ENCODE results near the gene RFTN1. TPM values are rescaled to one million over a fixed set of nuclear protein-coding genes. Genes with fewer than 3 reads are reported as not detected.

RFTN1 gene
- total and polyA plus RNA-seq, 2 experiments from 2014 or later: 3.3 to 7.2 TPM

DNA sequence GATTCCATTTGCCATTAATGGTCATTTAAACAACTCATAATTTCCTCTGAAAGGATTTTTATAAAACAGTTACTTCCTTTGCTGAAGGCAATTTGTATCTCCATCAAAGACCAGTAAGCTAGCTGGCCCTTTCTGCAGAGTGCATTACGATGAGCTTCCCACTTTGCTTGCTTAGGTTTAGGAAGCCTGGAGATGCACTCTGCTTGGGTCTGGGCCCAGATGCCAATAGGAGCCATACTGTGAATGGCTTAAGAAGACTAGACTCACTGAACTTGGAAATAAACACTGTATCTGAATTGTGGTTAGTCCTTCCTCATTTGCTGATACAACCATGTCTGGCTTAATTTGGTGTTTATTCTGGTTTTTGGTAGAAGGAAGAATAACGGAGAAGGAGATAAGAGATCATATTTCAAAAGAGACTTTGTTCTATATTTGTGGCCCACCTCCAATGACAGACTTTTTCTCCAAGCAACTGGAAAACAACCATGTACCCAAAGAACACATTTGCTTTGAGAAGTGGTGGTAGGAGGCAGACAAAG is 210.4 kb downstream of the RFTN1 start (continued):
- no peak for TF ChIP-seq POLR2AphosphoS5 (IDR thresholded peaks at IDR 0.05; ENCODE audit: low read depth)
- TF ChIP-seq EZH2 (IDR thresholded peaks at IDR 0.05; ENCODE audit: low read depth, unreplicated experiment): no peak
- TF ChIP-seq, protein P1, sequence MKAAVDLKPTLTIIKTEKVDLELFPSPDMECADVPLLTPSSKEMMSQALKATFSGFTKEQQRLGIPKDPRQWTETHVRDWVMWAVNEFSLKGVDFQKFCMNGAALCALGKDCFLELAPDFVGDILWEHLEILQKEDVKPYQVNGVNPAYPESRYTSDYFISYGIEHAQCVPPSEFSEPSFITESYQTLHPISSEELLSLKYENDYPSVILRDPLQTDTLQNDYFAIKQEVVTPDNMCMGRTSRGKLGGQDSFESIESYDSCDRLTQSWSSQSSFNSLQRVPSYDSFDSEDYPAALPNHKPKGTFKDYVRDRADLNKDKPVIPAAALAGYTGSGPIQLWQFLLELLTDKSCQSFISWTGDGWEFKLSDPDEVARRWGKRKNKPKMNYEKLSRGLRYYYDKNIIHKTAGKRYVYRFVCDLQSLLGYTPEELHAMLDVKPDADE (IDR thresholded peaks at IDR 0.05): no peak
- TF ChIP-seq NANOG (IDR thresholded peaks at IDR 0.05; ENCODE audit: borderline replicate concordance): no peak
- no peak for TF ChIP-seq JUNB (IDR thresholded peaks at IDR 0.05; ENCODE audit: unreplicated experiment)

DNA sequence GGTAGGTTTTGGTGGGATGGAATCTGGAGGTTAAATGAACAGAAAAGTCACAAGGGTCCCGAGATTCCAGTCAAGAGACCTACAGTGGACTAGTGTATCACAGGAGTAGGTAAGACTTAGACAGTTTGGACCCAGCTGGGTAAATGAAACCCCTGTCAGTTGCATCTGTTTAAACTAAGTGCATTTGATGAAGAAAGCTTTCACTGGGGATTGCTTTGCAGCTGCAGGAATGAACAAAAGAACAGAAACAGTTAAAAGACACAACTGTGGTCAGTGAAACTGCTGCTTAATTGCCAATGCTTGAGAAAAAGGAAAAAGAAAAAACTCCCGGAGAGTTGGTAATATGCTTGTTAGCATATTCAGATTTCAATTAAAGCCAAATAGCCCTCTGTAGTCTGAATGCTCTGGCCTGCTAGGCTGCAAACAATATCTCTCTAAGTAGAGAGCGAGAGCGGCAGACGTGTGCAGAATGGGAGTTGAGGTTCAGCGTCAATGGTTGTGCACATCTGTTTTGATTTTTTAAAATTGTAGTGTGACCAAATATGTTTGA is 211.3 kb downstream of the RFTN1 start:
- peak; percentile 70 for ATAC-seq
- Histone ChIP-seq H3K79me2 (replicated peaks; ENCODE audit: insufficient read depth) (no peaks in the 10 kb centered on the region; the same call in 1 of the 2 replicates), H3K4me1 (ENCODE audit: insufficient read depth) (peaks cover 42% of the 10 kb centered on the region), H2AFZ (no peak overlapping the region), H3K36me3 (ENCODE audit: insufficient read depth) (peaks cover 8% of the 10 kb centered on the region; the same call in 1 of the 2 replicates), H3K27me3 (ENCODE audit: insufficient read depth) (no peaks in the 10 kb centered on the region), H3K9me2 (ENCODE audit: insufficient read depth) (no peaks in the 10 kb centered on the region), H4K20me1 (replicated peaks; ENCODE audit: insufficient read depth) (no peaks in the 10 kb centered on the region), H3K27ac (ENCODE audit: low read depth) (peak overlapping the region; percentile 92), H3F3A (replicated peaks; ENCODE audit: low read depth) (0 out of 2 replicates have a peak, but pooled peaks cover 2% of the 10 kb centered on the region), H3K4me2 (peak overlapping the region; percentile 61), H3K4me3 (peak overlapping the region; percentile 9; the same call in 1 of the 2 replicates)
- TF ChIP-seq, protein P2, sequence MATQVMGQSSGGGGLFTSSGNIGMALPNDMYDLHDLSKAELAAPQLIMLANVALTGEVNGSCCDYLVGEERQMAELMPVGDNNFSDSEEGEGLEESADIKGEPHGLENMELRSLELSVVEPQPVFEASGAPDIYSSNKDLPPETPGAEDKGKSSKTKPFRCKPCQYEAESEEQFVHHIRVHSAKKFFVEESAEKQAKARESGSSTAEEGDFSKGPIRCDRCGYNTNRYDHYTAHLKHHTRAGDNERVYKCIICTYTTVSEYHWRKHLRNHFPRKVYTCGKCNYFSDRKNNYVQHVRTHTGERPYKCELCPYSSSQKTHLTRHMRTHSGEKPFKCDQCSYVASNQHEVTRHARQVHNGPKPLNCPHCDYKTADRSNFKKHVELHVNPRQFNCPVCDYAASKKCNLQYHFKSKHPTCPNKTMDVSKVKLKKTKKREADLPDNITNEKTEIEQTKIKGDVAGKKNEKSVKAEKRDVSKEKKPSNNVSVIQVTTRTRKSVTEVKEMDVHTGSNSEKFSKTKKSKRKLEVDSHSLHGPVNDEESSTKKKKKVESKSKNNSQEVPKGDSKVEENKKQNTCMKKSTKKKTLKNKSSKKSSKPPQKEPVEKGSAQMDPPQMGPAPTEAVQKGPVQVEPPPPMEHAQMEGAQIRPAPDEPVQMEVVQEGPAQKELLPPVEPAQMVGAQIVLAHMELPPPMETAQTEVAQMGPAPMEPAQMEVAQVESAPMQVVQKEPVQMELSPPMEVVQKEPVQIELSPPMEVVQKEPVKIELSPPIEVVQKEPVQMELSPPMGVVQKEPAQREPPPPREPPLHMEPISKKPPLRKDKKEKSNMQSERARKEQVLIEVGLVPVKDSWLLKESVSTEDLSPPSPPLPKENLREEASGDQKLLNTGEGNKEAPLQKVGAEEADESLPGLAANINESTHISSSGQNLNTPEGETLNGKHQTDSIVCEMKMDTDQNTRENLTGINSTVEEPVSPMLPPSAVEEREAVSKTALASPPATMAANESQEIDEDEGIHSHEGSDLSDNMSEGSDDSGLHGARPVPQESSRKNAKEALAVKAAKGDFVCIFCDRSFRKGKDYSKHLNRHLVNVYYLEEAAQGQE (IDR thresholded peaks at IDR 0.05; ENCODE audit: unreplicated experiment): no peak
- TF ChIP-seq EZH2 (IDR thresholded peaks at IDR 0.05; ENCODE audit: low read depth, unreplicated experiment) (no peak), NANOG (IDR thresholded peaks at IDR 0.05; ENCODE audit: borderline replicate concordance) (peak; percentile 90), CREB1 (CRISPR knock-in tag; IDR thresholded peaks at IDR 0.05; ENCODE audit: low read depth) (0 out of 2 replicates have a peak, but pooled peaks have one; percentile 17), EZH2phosphoT487 (IDR thresholded peaks at IDR 0.05; ENCODE audit: unreplicated experiment) (no peak)
- peaks cover 1% of the 10 kb centered on the region; the same call in 2 of the 3 replicates for H3K9me3 Mint-ChIP-seq
- peaks cover 53% of the 10 kb centered on the region for H3K36me3 Mint-ChIP-seq (ENCODE audit: low read depth)
- peak overlapping the region; percentile 86 for H3K27ac Mint-ChIP-seq
- peak overlapping the region; percentile 58 for H3K4me3 Mint-ChIP-seq
- DNase-seq (ENCODE audit: low spot score): peak; percentile 54
- peaks cover 56% of the 10 kb centered on the region for H3K4me1 Mint-ChIP-seq
- H3K27me3 Mint-ChIP-seq (ENCODE audit: insufficient read depth, low read depth, poor library complexity): peaks cover 1% of the 10 kb centered on the region

All from GM23338 (cell line).